Measurements from ENCODE around the gene RAPGEF5.

- TF ChIP-seq POLR2AphosphoS5 (IDR thresholded peaks at IDR 0.05; ENCODE audit: low read depth) (no peak), CTCF (IDR thresholded peaks at IDR 0.05; ENCODE audit: insufficient read depth, low read length) (peak; percentile 80), REST (IDR thresholded peaks at IDR 0.05; ENCODE audit: insufficient replicate concordance, low read depth) (no peak)
Measured at GRCh38 chr7:22110227-22110839, 246.6 kb downstream of the RAPGEF5 start.

Data from HL-60 (cell line).